Kidney epithelial cell (primary cell): Measurements from ENCODE around the gene GGN. TPM values are rescaled to one million over a fixed set of nuclear protein-coding genes. Genes with fewer than 3 reads are reported as not detected.

ENCODE experiments used
- DNase-seq: peaks from one replicate; pipeline ENCODE4 v3.0.0-alpha.2; 2010; ENCODE audit warnings: low read depth
- H3K27me3 ChIP-seq: 2 replicates; pipeline ENCODE4 v1.6.0; 2011; ENCODE audit warnings: low read length; ENCODE audit not compliant: control insufficient read depth, insufficient read depth
- H3K36me3 ChIP-seq: 2 replicates; pipeline ENCODE4 v1.5.1; 2011; ENCODE audit warnings: low read length; ENCODE audit not compliant: control insufficient read depth, insufficient read depth
- H3K4me3 ChIP-seq: 2 replicates; pipeline ENCODE4 v1.5.1; 2011; ENCODE audit warnings: low read depth, mild to moderate bottlenecking, control low read depth, low read length
- total RNA-seq: library from RNA; depleted of rRNA; stranded (reverse); fragments of >200 nt; gene quantifications from 2 replicates; pipeline ENCODE4 v1.2.3, GENCODE V29; 2015
- TF ChIP-seq, protein P1 (sequence below): IDR thresholded peaks from 2 replicates; pipeline ENCODE4 v1.5.1; 2011; ENCODE audit warnings: mild to moderate bottlenecking, moderate library complexity, low read length, control low read depth, inconsistent platforms; ENCODE audit not compliant: insufficient read depth, poor library complexity, severe bottlenecking

GGN gene
- total RNA-seq, 1 donor from 2014 or later = 1.4 TPM

DNA sequence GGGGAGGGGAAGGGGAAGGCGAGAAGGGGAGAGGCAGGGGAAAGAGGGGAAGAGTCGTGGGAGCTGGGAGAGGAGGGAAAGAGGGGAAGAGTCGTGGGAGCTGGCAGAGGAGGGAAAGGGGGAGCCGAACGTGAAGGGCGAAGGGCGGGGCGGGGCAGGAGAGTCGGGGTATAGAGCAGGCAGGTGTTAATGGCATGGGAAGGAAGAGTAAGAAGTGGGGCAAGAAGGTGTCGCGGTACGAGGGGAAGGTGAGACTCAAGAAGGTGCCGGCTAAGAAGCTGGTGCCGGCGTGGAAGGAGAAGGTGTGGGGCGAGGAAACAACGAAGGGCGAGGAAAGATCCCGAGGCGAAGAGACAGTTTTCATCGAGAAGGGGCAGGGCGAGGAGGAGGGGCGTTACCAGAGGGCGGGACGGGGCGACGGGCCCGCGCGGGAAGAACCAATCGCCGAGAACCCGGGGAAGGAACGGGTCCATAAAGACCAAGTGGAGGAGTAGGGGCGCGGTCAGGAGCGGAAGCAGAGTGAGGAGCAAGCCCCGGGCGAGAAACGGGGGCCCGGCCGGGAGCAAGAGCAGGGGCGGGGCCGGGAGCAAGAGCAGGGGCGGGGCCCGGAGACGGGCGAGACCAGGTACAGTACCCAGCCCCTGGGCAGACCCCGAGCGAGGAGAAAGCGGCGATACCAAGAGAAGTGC lies 51.7 kb downstream of the GGN start:
- peak; percentile 73 for DNase-seq
- Histone ChIP-seq H3K36me3 (no peaks in the 10 kb centered on the region), H3K4me3 (peak overlapping the region; percentile 84), H3K27me3 (no peaks in the 10 kb centered on the region)
- TF ChIP-seq, protein P1, sequence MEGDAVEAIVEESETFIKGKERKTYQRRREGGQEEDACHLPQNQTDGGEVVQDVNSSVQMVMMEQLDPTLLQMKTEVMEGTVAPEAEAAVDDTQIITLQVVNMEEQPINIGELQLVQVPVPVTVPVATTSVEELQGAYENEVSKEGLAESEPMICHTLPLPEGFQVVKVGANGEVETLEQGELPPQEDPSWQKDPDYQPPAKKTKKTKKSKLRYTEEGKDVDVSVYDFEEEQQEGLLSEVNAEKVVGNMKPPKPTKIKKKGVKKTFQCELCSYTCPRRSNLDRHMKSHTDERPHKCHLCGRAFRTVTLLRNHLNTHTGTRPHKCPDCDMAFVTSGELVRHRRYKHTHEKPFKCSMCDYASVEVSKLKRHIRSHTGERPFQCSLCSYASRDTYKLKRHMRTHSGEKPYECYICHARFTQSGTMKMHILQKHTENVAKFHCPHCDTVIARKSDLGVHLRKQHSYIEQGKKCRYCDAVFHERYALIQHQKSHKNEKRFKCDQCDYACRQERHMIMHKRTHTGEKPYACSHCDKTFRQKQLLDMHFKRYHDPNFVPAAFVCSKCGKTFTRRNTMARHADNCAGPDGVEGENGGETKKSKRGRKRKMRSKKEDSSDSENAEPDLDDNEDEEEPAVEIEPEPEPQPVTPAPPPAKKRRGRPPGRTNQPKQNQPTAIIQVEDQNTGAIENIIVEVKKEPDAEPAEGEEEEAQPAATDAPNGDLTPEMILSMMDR = no peak

Other genes starting within 250 kb of the GGN start
- 1.5 and 2.1 TPM in 2 replicates for gene DPF1, start 163.8 kb downstream of the GGN start, total RNA-seq
- 1.6 and 5.3 TPM in 2 replicates for gene PPP1R14A, start 131.7 kb downstream of the GGN start, total RNA-seq
- gene SPINT2, start 123.5 kb downstream of the GGN start, total RNA-seq = 591 and 806 TPM in 2 replicates
- gene C19orf33, start 83.8 kb downstream of the GGN start, total RNA-seq = 273 and 300 TPM in 2 replicates
- gene YIF1B, start 72.1 kb downstream of the GGN start, total RNA-seq = 66.7 and 80.6 TPM in 2 replicates
- gene KCNK6, start 68.2 kb downstream of the GGN start, total RNA-seq = 3.6 and 4.1 TPM in 2 replicates
- 1.2 and 1.7 TPM in 2 replicates for gene CATSPERG, start 52.2 kb downstream of the GGN start, total RNA-seq
- gene PSMD8, start 13.5 kb downstream of the GGN start, total RNA-seq = 316 and 367 TPM in 2 replicates
- 4.3 and 4.5 TPM in 2 replicates for gene SPRED3, start 663 bp upstream of the GGN start, total RNA-seq
- gene FAM98C, start 15.1 kb upstream of the GGN start, total RNA-seq = 17.8 and 22.2 TPM in 2 replicates
- not detected in 2 replicates for gene RASGRP4, start 38.2 kb upstream of the GGN start, total RNA-seq
- 0.07 and 0.17 TPM in 2 replicates for gene RYR1, start 45.7 kb upstream of the GGN start, total RNA-seq
- gene MAP4K1, start 229.9 kb upstream of the GGN start, total RNA-seq = 1.3 and 4.7 TPM in 2 replicates
- gene EIF3K, start 231.2 kb upstream of the GGN start, total RNA-seq = 644 and 653 TPM in 2 replicates